Ishikawa (cell line): ENCODE measurements around the gene ACSL1.

Experiments used
- MAX ChIP-seq: IDR thresholded peaks from 2 replicates; pipeline ENCODE4 v1.6.1; 2012
- USF1 ChIP-seq: IDR thresholded peaks from 2 replicates; pipeline ENCODE4 v1.6.1; 2012

GRCh38 chr4:184806711-184807110 is 19.1 kb downstream of the ACSL1 start:
- no peak for TF ChIP-seq USF1
- no peak for TF ChIP-seq MAX
